GM12878 (cell line): ENCODE results near the gene SMG6. TPM values are rescaled to one million over a fixed set of nuclear protein-coding genes. Genes with fewer than 3 reads are reported as not detected.

Experiments used
- ATAC-seq: fragments of 200-7000 bp; cut with Tn5 transposase; 3 replicates; pipeline ENCODE4 v1.9.1; 2020; ENCODE audit warnings: mild to moderate bottlenecking, moderate library complexity
- BruUV-seq: library from RNA; stranded (reverse); fragments of 400-500 nt; replicated peaks from 2 replicates; lab custom pipeline; 2021; lab: Mats Ljungman, UMichigan
- CTCF ChIA-PET: fragments of 300-600 bp; sonication (Branson Sonifier 250); formaldehyde crosslinking; extraction: SDS; loops from one replicate; lab custom pipeline; 2021; ENCODE audit warnings: inconsistent platforms; lab: Yijun Ruan, JAX
- POLR2A ChIA-PET: fragments of 350-600 bp; formaldehyde crosslinking; extraction: SDS; loops from one replicate; lab custom pipeline; 2021; ENCODE audit warnings: inconsistent platforms; lab: Charles Lee
- RAD21 ChIA-PET: fragments of 300-600 bp; sonication (Branson Sonifier 250); formaldehyde crosslinking; loops from one replicate; lab custom pipeline; 2023; ENCODE audit warnings: antibody characterized with exemption; ENCODE audit not compliant: unreplicated experiment; lab: Charles Lee
- SMC1A ChIA-PET: fragments of 300-600 bp; sonication (Branson Sonifier 250); formaldehyde crosslinking; loops from one replicate; lab custom pipeline; 2023; ENCODE audit not compliant: unreplicated experiment, uncharacterized antibody; lab: Charles Lee
- DNase-seq: peaks from one replicate; pipeline ENCODE4 v3.0.0-alpha.2; 2011; ENCODE audit warnings: low read depth, low spot score
- FAIRE-seq: peaks from 3 replicates; lab custom pipeline; 2011; peaks lifted over from hg19 to GRCh38; lab: Jason Lieb, UNC
- H2AFZ ChIP-seq: 2 replicates; pipeline ENCODE4 v1.6.0; 2011; ENCODE audit warnings: low read depth, low read length, control low read depth; ENCODE audit not compliant: control insufficient read depth
- H3K27ac ChIP-seq: 2 replicates; pipeline ENCODE4 v1.5.1; 2011; ENCODE audit warnings: control low read depth; ENCODE audit not compliant: control insufficient read depth, insufficient read depth
- H3K27me3 ChIP-seq, 2 experiments: replicated peaks in 1 of 2; 2 replicates each; pipeline versions ENCODE4 v1.6.0 to v1.6.1; 2011; ENCODE audit warnings: low read length in 1 of 2; ENCODE audit not compliant: control insufficient read depth in 2 of 2, insufficient read depth in 2 of 2
- H3K36me3 ChIP-seq, 2 experiments: 2 replicates each; pipeline ENCODE4 v1.5.1; 2011; ENCODE audit warnings: low read length in 1 of 2; ENCODE audit not compliant: control insufficient read depth in 2 of 2, insufficient read depth in 2 of 2
- H3K4me1 ChIP-seq: 2 replicates; pipeline ENCODE4 v1.6.1; 2011; ENCODE audit warnings: mild to moderate bottlenecking, low read length, moderate library complexity, mixed read lengths; ENCODE audit not compliant: control insufficient read depth, insufficient read depth
- H3K4me2 ChIP-seq: 2 replicates; pipeline ENCODE4 v1.6.0; 2011; ENCODE audit warnings: control low read depth; ENCODE audit not compliant: control insufficient read depth, insufficient read depth
- H3K4me3 ChIP-seq: fragments of 200-600 bp; sonication (generic); 2 replicates; pipeline ENCODE4 v1.5.1; 2016
- H3K79me2 ChIP-seq: 2 replicates; pipeline ENCODE4 v1.6.0; 2011; ENCODE audit warnings: low read length; ENCODE audit not compliant: control insufficient read depth, insufficient read depth
- H3K9ac ChIP-seq: 2 replicates; pipeline ENCODE4 v1.8.0; 2011; ENCODE audit warnings: low read length, control low read depth, mixed read lengths; ENCODE audit not compliant: control insufficient read depth, insufficient read depth
- H3K9me3 ChIP-seq: replicated peaks from 3 replicates; pipeline ENCODE4 v1.5.1; 2011; ENCODE audit warnings: mild to moderate bottlenecking, low read length; ENCODE audit not compliant: control insufficient read depth, insufficient read depth
- H4K20me1 ChIP-seq: 2 replicates; pipeline ENCODE4 v1.6.0; 2011; ENCODE audit not compliant: control insufficient read depth, insufficient read depth
- KAT2A ChIP-seq: conservative IDR thresholded peaks from 2 replicates; pipeline ENCODE4 v1.6.1; 2011; ENCODE audit warnings: low read depth, low read length; ENCODE audit not compliant: control insufficient read depth
- NRF1 ChIP-seq: conservative IDR thresholded peaks from 2 replicates; pipeline ENCODE4 v1.6.1; 2011; ENCODE audit warnings: mild to moderate bottlenecking, low read depth, low read length, improper control_type of control experiment
- RAD21 ChIP-seq: IDR thresholded peaks from 2 replicates; pipeline ENCODE4 v1.6.1; 2011; ENCODE audit warnings: mild to moderate bottlenecking, low read depth, low read length, moderate library complexity; ENCODE audit not compliant: insufficient read depth
- WGBS: methylation state at CpG from one replicate; pipeline ENCODE4 v1.1.6; 2016; ENCODE audit warnings: low lambda C conversion rate; ENCODE audit not compliant: insufficient replicate concordance, insufficient coverage; ENCODE audit errors: missing lambda C conversion rate; 5-methylcytosine and 5-hydroxymethylcytosine counted together
- in situ Hi-C: fragments of 300-500 bp; cut with MboI; formaldehyde crosslinking; loops from 9 replicates; pipeline ENCODE4 v1.14.3; 2018; ENCODE audit warnings: mixed read lengths
- intact Hi-C: fragments of 100-400 bp; cut with micrococcal nuclease; formaldehyde crosslinking; loops from one replicate; pipeline ENCODE4 v1.14.2; 2022; ENCODE audit not compliant: unreplicated experiment
- polyA plus RNA-seq, 11 experiments: library from polyadenylated mRNA; depleted of rRNA in 4 of 11; unstranded in 6 of 11; stranded (reverse) in 5 of 11; fragments of >200 nt; fragmentation: Nextera tagmentation in 4 of 11; fragmentation: Illumina TruSeq in 1 of 11; extraction: Ambion mirVana in 4 of 11; extraction: Trizol in 1 of 11; gene quantifications; 1 replicate in 1 of 11; 2 replicates in 10 of 11; pipeline versions ENCODE4 v1.2.1 to v1.2.3, GENCODE V29; 2011 to 2016; ENCODE audit warnings: inconsistent platforms in 2 of 11, missing spikeins in 2 of 11, low read depth in 1 of 11
- total RNA-seq, 4 experiments: library from RNA; depleted of rRNA in 3 of 4; stranded (reverse); fragments of >200 nt in 3 of 4; fragmentation: Illumina TruSeq in 1 of 4; extraction: Trizol in 1 of 4; gene quantifications; 2 replicates each; pipeline versions ENCODE4 v1.2.1 to v1.2.3, GENCODE V29; 2013 to 2021
- TF ChIP-seq, protein P1 (sequence below): IDR thresholded peaks from 2 replicates; pipeline ENCODE4 v1.6.1; 2011; ENCODE audit warnings: low read depth, mild to moderate bottlenecking, low read length, moderate library complexity, borderline replicate concordance; ENCODE audit errors: extremely low read depth

The SMG6 gene
- total and polyA plus RNA-seq, 10 of the 15 experiments (the other 5 are each of a cell fraction or from before 2014, with no cell fraction given), result 0.58 to 28.7 (median 15.7) TPM

DNA sequence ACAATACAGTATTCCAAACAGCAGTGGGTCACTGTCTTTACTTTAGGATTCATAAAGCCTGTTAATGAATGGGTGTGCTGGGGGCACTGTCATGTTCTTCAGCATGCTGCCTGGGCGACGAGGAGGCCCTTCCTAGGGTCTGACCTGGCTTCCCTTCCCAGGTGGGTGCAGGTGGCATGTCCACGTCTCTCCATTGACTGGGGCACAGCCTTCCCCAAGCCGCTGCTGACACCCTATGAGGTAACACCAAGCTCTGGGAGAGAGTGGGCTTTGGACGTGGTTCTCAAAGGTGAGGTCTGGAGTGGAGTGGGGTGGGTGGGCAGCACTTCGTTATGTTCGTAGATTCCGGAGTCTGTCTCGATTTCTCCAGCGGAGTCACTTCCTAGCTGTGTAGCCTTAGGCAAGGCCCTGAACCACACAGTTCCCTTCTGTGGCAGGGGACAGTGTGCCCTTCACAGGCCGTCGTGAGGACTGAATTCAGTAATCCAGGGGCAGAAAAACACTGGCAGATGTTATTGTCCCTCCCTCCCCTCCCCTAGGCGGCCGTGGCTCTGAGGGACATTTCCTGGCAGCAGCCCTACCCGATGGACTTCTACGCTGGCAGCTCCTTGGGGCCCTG is 262.5 kb downstream of the SMG6 start:
- H3K9me3 ChIP-seq, result no peaks in the 10 kb centered on the region
- 60% methylated on average over 12 of the region's 16 CpGs for WGBS
- no TSS peak for BruUV-seq
- TF ChIP-seq NRF1 (no peak), RAD21 (no peak), KAT2A (no peak)
- TF ChIP-seq, protein P1, sequence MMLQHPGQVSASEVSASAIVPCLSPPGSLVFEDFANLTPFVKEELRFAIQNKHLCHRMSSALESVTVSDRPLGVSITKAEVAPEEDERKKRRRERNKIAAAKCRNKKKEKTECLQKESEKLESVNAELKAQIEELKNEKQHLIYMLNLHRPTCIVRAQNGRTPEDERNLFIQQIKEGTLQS, result no peak
- TF ChIP-seq, all 136 proteins: peak for 0
- ChIA-PET CTCF (interaction anchor here (0.8 to 1.6 kb wide), 5 partner anchors 9 to 324 kb away, joined by 3 to 5 read pairs (median 3); no protein-coding TSS in a partner anchor), SMC1A (interaction anchor here (0.6 to 1.2 kb wide), 3 partner anchors 132 to 293 kb away, joined by 3 to 5 read pairs (median 4); no protein-coding TSS in a partner anchor), POLR2A (no interaction called here), RAD21 (interaction anchor here (1.3 kb wide), 2 partner anchors 10 to 204 kb away, joined by 3 read pairs; no protein-coding TSS in a partner anchor)
- Histone ChIP-seq H2AFZ (peak overlapping the region; percentile 76), H3K4me2 (peak overlapping the region; percentile 97), H3K79me2 (peaks cover 13% of the 10 kb centered on the region), H3K27me3 (no peaks in the 10 kb centered on the region), H3K9ac (no peak overlapping the region), H3K4me3 (peak overlapping the region; percentile 93), H3K36me3 (peaks cover 5 to 7% of the 10 kb centered on the region in 2 experiments), H3K4me1 (peaks cover 16% of the 10 kb centered on the region), H3K27ac (no peak overlapping the region), H4K20me1 (no peaks in the 10 kb centered on the region)
- DNase-seq, result no peak
- no peak for FAIRE-seq
- intact Hi-C loops (loop anchor here (5.0 kb wide), 1 partner anchor 319 kb away; the partner anchor contains the start of gene WDR81), in situ Hi-C loops (no loop called here)
- no peak for ATAC-seq
